NCI-H82 (cell line): ENCODE measurements around the gene RHOT2.

ENCODE experiments used
- DNase-seq: peaks from one replicate; lab custom pipeline; 2025; lab: John Stamatoyannopoulos, UW

The RHOT2 gene

DNA sequence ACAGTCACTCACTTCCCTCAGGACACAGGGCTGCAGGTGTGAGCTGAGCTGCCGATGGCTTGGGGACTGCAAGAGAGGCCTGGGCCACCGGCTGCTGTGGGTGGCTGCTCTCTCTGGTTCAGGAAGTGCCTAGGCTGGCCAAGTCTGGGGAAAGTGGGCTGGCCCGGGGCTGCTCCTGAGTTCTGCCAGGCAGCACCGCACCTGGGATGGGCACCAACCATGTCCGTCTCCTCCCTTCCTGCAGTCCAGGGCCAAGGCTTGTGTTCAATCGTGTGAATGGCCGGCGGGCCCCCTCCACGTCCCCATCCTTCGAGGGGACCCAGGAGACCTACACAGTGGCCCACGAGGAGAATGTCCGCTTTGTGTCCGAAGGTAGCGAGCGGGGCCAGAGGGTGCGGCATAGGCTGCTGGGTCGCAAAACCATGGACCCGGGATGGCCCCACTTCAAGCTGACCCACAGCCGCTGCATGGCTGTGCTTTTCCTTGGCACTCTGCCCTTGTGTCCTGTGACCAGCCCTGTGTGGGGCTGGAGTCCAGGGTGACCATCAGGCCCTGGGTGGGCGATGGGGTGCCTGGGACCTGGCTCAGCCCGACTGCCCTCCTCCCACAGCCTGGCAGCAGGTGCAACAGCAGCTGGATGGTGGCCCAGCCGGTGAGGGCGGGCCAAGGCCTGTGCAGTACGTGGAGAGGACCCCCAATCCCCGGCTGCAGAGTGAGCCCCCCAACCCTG lies 20.6 kb upstream of the RHOT2 start:
- DNase-seq: no peak

- peak; percentile 76 for DNase-seq
Observed at GRCh38 chr16:648071-648780, 19.7 kb upstream of the RHOT2 start.

DNA sequence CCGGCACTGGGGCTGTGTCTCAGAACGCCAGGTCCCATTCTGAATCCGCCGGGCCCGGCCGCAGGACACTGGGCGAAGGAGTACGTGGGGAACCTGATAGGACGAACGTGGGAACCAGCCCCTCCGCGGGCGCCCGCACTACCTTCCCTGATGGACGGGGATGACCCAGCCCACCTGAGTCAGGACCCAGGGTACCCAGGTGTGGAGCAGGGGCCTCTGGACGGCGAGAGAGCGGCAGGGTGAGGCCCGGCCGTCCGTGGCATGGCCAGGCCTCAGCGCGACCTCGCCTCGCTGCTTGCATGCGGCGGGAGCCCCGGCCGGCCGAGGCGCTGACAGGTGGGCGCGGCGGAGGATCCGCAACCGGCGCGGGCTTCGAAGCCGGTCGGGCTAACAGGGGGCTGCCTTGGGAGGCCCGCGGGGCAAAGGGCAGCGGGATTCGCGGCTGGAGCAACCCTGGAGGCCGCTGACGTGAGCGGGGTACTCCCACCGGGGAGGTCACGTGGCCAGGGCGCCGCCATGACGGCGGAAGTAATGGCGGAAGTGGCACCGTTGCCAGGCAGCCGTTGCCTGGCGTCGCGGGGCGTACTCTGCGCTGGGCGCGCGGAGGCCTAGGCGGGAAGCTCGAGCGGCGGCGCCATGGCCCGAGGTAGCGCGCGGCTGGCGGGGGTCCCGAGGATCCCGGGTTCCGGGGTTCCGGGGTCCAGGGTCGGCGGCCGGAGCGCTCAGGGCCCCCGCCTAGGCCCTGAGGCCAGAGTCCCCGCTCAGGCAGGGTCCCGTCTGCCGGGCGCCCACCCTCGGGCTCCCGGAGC lies 18.9 kb upstream of the RHOT2 start, which contains the start of gene WDR90:
Gene WDR90 (plus strand): TSS at position 585 of the 809 bp plus-strand sequence. CDS start 52 bp downstream, at position 637.
- DNase-seq: peak; percentile 94

DNA sequence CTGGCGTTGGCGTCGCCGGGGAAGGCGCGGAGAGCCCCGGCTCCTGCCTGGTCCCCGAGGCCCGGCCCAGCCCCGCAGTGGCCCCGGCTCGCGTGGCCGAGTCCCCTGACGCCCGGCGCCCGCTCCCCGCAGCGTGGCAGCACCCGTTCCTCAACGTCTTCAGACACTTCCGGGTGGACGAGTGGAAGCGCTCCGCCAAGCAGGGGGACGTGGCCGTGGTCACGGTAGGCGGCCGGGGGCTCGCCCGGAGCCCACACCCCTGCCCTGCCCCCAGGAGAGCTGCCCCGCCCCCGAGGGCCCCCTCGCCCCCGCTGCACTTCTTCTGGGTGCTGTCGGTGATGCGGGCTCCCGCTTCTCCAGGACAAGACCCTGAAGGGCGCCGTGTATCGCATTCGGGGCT lies 18.3 kb upstream of the RHOT2 start:
- no peak for DNase-seq

DNA sequence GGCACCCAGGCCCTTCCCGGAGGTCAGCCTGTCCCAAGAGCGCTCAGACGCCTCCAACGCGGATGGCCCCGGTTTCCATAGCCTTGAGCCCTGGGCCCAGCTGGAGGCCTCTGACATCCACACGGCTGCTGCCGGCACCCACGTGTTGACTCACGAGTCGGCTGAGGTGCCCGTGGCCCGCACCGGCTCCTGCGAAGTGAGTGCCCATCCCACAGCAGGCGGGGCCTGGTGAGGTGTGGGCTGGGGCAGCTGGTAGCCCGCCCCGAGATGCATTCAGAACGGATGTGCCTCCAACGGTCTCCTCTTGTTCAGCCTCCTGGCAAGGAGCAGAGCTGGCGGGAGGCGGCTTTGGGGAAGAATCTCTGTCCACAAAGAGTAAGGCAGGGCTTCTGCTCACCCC lies 16.1 kb upstream of the RHOT2 start:
- DNase-seq: no peak

GRCh38 chr16:652454-653305 lies 15.3 kb upstream of the RHOT2 start:
- no peak for DNase-seq

- DNase-seq: no peak
Observed at GRCh38 chr16:654034-654433, 13.9 kb upstream of the RHOT2 start.

GRCh38 chr16:657487-657886 lies 10.4 kb upstream of the RHOT2 start:
- DNase-seq: no peak

DNA sequence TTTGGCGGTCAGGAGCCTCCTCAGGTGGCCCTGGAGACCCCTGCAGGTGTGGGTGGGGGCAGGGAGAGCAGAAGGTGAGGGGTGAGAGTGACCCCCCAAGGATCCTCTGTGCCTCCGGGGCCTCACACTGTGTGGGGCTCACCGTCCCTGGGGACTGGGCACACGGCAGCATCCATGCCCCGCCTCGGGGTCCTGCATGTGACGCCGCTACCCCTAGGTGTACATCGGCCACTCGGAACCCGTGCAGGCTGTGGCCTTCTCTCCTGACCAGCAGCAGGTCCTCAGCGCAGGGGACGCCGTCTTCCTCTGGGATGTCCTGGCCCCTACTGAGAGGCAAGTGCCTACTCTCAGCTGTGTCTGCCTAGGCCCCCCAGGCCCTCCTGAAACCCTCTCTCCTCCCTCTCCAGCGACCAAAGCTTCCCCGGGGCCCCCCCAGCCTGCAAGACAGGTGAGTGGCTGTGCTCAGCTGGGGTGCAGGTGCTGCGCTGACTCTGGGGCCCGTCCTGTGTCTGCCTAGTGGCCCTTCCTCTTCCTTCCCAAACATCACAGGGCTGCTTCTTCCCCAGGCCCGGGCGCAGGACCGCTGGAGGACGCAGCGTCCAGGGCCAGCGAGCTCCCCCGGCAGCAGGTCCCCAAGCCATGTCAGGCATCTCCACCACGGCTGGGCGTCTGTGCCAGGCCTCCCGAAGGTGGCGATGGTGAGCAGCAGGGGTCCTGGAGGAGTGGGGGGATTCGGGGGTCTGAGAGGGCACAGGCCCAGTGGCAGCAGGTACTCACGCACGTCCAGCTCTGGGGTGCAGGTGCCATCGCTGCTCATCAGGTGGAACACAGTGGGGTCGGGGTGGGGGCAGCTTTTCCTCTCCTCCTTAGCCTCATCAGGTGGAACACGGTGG lies 9.0 kb upstream of the RHOT2 start:
- no peak for DNase-seq

DNA sequence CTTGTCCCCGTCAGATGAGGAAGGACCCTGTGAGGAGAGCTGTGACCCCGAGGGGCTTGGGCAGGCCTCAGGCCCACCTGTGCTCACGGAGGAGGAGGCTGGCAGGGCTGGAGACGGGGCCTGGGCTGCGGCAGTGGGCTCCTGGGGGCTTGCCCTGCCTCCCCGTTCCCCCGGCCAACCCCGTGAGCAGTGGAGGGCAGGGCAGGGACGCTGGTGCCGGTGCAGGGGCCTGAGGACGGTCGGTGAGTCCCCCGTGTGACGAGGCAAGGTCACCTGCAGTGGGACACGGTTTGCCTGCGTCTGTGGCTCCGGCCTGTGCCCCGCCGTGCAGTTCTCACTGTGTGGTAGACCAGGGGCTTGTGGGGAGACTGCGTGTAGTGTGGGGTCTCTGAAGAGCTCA lies 8.3 kb upstream of the RHOT2 start:
- DNase-seq: no peak

- no peak for DNase-seq
Observed at GRCh38 chr16:660132-660458, 7.8 kb upstream of the RHOT2 start.

DNA sequence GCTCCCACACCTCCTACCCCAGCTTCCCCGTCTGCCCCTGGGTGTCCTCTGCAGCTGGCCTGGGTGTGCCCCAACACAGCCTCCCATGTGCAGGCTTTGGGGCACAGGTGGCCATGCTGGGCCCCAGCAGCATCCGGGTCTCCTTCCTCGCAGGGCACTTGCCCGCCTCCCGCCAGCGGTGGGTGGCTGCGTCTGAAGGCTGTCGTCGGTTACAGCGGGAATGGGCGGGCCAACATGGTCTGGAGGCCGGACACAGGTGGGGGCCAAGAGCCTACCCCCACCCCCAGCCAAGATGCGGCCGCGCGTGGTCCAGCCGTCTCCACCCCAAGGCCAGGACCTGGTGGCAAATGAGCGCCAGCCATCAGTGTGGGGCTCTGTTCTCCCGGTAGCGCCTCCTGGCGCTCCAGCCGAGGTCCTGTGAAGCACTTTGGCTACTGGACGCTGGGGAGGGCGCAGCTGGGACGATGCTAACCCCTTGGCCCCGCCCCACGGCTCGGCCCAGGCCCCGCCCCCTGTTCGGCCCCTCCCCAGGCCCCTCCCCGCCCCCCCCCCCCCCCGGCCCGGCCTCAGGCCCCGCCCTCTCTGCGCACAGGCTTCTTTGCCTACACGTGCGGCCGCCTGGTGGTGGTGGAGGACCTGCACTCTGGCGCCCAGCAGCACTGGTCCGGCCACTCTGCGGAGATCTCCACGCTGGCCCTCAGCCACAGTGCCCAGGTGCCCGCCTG lies 7.3 kb upstream of the RHOT2 start:
- peak; percentile 95 for DNase-seq

DNA sequence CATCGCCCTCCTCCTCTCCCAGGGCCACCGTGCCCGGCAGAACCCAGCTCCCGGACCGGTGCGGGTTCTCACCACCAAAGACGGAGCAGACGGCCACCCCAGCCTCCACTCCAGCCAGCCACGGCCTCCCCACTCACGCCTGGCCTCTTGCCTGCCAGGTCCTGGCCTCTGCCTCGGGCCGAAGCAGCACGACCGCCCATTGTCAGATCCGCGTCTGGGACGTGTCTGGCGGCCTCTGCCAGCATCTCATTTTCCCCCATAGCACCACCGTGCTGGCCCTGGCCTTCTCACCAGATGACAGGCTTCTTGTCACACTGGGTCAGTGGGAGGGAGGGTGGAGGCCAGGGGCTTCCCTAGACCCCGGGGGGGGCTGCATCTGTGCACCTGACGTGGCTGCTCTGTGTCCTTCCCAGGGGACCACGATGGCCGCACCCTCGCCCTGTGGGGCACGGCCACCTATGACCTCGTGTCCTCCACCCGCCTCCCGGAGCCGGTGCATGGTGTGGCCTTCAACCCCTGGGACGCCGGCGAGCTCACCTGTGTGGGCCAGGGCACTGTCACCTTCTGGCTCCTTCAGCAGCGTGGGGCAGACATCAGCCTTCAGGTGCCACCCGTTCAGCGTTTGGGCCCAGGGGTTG lies 6.6 kb upstream of the RHOT2 start:
- no peak for DNase-seq

GRCh38 chr16:662095-662494 lies 5.8 kb upstream of the RHOT2 start:
- DNase-seq: no peak

- DNase-seq: no peak
Observed at GRCh38 chr16:662597-662996, 5.3 kb upstream of the RHOT2 start.

GRCh38 chr16:666572-666971 lies 1.4 kb upstream of the RHOT2 start:
- DNase-seq: no peak

GRCh38 chr16:667113-667779 lies 686 bp upstream of the RHOT2 start:
- DNase-seq: no peak

DNA sequence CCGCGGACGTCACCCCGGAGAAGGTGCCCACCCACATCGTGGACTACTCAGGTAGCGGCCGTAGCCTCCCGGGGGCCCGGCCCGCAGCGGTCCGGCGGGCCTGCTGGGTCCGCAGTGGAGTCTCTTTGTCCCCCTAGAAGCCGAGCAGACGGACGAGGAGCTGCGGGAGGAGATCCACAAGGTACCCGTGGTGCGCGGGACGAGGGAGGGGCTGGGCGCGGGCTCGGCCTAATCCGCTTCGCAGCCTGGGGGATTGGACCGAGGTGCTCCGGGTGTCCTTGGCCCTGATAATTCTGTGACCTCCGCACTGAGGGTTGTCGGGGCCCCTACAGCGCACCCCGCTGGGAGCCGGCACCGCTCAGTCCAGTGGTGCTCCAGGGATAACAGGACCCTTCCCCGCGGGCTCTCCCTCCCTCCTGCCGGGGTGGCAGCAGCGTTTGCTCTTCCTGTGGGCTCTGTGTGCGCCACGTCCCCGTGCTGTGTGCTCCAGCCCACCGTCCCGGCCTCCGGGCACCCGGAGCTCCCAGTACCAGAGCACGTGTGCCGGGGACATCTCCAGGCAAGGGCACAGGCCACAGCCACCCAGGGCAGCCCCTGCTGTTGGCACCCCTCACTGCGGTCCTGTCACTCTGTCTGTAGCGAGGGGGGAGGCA lies 713 bp downstream of the RHOT2 start:
- peak; percentile 59 for DNase-seq

DNA sequence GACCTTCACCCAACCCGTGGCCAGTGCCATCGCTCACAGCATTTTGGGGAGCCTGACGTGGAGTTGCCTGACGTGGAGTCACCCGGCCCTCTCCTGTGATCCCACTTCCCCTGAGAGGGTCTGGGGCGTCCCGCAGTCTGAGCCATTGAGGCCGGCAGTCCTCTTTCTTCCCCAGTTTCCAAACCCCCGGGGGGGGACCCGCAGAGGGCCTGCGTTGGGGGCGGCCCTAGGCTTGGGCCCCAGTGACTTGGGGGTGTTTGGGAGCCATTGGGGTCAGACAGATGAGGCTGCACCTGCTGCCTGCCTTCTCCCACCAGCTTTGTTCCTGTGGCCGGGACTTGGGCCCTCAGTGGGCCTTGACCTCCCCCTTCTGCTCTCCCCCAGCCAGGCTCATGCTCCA lies 1.7 kb downstream of the RHOT2 start:
- DNase-seq: no peak
